ENCODE data around the gene CYS1.
"Not testable (repeated sequence)": the region's sequence is repeated elsewhere in the genome, so short reads cannot be mapped to it uniquely, and the experiment has no call there.

The CYS1 gene

GRCh38 chr2:10079870-10080535, at the start of gene CYS1:
Gene CYS1 (minus strand): TSS chr2:10080411. CDS start chr2:10080223, 188 bp downstream.
- no peak for DNase-seq

GRCh38 chr2:10129490-10129889, 49.3 kb upstream of the CYS1 start:
- no peak for DNase-seq

- no peak for DNase-seq
Observed at GRCh38 chr2:10128420-10128819, 48.2 kb upstream of the CYS1 start.

- DNase-seq = no peak
Observed at GRCh38 chr2:10126632-10127026, 46.4 kb upstream of the CYS1 start.

- no peak for DNase-seq
Observed at GRCh38 chr2:10125842-10126631, 45.8 kb upstream of the CYS1 start.

DNA sequence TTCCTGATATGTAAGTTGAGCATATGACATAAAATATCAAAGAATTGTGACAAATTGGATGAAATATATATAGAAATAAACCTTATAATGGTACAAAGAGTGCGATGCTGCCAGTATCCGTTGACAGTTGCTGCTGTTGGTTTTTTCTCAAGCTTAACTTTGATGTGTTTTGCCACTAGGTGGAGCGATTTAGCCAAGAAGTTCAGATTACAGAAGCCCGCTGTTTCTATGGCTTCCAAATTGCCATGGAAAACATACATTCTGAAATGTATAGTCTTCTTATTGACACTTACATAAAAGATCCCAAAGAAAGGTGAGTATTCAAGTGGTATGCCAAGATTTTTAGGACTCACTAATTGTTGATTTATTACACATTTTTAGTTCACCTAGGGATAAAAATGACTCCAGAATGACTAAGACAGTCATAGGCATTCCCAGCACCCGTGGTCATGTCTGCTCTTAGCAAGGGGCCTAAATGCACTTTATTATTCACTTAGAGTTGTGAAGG, 44.4 kb upstream of the CYS1 start:
- DNase-seq = peak; percentile 66

- no peak for DNase-seq
Observed at GRCh38 chr2:10123281-10123680, 43.1 kb upstream of the CYS1 start.

GRCh38 chr2:10122500-10123280, 42.5 kb upstream of the CYS1 start, which contains the start of gene RRM2:
Gene RRM2 (plus strand): TSS chr2:10122739. CDS start chr2:10122799, 60 bp downstream.
- DNase-seq = peak; percentile 86

DNA sequence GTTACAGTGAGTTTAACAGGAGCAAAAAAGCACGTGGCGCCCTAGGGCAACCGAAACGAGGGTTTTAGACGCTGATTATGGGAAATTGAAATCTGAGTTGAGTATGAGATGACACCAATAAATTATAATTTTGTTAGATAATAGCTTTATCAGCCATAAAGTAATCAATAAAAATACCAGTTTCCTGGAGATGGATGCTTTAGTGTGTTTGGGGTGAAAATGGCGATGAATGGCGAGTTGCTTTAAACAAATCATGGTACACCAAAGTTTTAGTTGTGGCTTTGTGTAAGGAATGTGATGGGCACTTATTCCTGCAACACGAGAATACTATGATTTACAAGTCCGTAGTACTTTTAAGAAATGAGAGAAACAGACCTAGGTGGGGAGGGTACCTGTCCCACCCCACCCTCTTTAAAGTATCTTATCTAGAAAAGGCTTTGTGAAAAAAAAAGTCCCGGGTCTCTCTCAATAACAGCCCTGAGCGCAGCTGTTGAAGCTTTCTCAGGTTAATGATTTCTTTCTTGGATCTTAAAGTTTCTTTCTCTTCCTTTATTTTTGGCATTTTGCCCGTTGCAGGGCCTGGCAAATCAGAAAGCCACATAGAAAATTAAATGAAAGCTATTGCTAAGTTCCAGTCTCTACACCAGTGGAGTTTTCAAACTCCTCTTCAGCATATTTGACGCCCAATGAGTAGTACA, 40.8 kb upstream of the CYS1 start:
- DNase-seq = peak; percentile 50

DNA sequence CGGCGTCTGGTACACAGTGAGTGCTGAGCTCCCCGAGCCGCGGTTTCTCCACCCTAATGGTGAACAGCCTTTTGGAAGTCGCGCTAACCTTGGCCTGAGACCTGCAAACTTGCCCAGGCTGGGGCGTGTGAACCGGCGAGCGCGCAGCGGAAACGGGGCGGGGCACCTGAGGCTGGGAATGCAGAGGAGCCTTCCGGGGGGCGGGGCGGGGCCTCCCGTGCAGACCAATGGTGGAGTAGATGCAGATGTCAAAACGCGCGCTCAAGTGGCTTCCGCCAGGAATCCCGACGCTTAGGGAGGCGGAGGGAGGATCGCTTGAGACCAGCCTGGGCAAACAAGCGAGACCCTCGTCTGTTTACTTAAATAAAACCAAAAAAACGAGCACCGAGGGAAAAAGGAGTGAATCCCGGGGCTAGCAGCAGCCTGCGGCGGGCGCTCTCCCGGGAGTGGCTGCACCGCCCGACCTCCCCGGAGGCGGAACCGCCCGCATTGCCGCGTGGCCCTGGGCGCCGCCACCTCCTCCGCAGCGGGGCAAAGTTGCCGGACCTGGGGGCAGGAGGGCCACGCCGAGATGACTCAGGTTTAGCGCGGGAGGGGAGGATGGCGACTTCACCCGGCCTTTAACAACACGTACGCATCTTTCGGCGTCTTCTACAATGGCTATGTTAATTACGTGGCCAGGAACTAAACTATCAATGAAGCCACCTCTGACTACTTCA, 40.1 kb upstream of the CYS1 start:
- DNase-seq = peak; percentile 90

DNA sequence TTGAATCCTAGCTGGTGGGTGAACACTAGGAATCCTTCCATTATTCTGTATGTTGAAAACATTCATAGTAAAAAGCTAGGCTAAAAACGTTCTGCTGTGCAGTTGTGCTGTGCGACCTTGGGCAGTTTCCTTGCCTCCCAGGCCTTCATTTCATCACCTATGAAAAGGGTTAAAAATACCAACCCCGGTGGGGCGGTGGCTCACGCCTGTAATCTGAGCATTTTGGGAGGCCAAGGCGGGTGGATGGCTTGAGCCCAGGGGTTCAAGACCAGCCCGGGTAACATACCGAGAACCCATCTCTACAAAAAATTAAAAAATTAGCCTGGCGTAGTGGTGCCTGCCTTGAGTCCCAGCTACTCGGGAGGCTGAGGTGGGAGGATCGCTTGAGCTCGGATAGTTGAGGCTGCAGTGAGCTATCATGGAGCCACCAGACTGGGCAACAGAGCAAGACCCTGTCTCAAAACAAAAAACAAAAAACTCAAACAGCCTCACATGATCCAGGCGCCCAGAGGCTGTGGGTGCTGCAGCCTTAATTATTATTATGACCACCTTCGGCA, 39.5 kb upstream of the CYS1 start:
- no peak for DNase-seq

- DNase-seq = no peak
Observed at GRCh38 chr2:10119027-10119325, 38.8 kb upstream of the CYS1 start.

GRCh38 chr2:10109311-10109710, 29.1 kb upstream of the CYS1 start:
- no peak for DNase-seq

DNA sequence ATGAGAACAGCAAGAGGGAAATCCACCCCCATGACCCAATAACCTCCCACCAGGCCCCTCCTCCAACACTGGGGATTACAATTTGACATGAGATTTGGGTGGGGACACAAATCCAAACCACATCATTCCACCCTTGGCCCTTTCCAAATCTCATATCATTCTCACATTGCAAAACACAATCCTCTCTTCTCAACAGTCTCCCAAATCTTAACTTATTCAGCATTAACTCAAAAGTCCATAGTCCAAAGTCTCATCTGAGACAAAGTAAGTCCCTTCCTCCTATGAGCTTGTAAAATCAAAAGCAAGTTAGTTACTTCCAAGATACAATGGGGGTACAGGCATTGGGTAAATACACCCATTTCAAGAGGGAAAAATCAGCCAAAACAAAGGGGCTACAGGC, 24.7 kb upstream of the CYS1 start:
- not testable (repeated sequence) for DNase-seq

DNA sequence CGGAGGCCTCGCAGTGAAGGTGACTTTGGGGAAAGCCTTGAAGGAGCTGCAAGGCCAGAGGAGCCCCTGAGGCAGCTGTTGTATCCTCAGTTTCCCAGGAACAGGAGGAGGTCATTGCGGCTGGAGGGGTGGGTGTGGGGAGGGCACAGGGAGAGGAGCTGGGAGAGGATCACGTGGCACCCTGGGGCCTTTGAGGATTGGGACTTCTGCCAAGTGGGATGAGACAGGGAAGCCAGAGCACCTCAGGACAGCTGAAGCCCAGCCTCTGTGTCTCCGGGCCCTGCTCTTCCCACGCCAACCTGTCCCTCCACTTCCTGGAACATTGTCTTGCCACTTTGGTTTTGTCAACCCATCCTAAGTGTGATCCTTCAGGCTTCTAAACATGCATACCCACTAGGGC, 23.0 kb upstream of the CYS1 start:
- no peak for DNase-seq

GRCh38 chr2:10101491-10101890, 21.3 kb upstream of the CYS1 start:
- DNase-seq = no peak

GRCh38 chr2:10097352-10098148, 17.3 kb upstream of the CYS1 start:
- peak; percentile 49 for DNase-seq

GRCh38 chr2:10096641-10097040, 16.4 kb upstream of the CYS1 start:
- DNase-seq = no peak

GRCh38 chr2:10095175-10095574, 15.0 kb upstream of the CYS1 start:
- DNase-seq = no peak

- DNase-seq = no peak
Observed at GRCh38 chr2:10094271-10094814, 14.1 kb upstream of the CYS1 start.

DNA sequence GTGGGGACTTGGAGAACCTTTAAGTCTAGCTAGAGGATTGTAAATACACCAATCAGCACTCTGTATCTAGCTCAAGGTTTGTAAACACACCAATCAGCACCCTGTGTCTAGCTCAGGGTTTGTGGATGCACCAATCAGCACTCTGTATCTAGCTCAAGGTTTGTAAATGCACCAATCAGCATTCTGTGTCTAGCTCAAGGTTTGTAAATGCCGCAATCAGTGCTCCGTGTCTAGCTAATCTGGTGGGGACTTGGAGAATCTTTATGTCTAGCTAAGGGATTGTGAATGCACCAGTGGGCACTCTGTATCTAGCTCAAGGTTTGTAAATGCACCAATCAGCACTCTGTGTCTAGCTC, 11.7 kb upstream of the CYS1 start:
- not testable (repeated sequence) for DNase-seq
